ENCODE results near the gene PCBP3.
"Not testable (repeated sequence)": the region's sequence is repeated elsewhere in the genome, so short reads cannot be mapped to it uniquely, and the experiment has no call there.

Gene PCBP3

DNA sequence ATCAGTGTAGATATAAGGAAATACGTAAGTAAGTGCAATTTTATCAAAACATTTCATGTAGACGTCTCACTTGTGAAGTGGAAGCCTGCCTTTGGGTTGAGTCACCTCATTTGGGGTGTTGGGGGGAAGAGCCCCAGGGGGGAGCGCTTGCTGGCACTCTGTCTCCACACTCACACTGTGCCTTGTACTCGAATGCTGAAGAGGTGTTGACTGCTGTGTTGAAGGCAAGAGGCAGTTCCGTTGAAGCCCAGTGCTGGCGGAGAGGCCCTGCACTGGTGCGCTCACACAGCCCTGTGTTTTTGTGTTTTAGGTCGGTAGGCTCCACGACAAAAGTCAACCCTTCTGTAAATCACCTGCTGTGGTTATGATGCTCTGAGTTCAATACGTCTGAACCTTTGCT lies 206.1 kb downstream of the PCBP3 start:
- Histone ChIP-seq H3K27me3 (ENCODE audit: insufficient read depth, poor library complexity, severe bottlenecking) (peaks cover 7% of the 10 kb centered on the region), H3K4me3 (replicated peaks; ENCODE audit: insufficient read depth, low read length) (no peak overlapping the region), H3K27ac (replicated peaks) (no peak overlapping the region)
- TF ChIP-seq GABPA (IDR thresholded peaks at IDR 0.05; ENCODE audit: low read depth): no peak
- no peak for TF ChIP-seq REST (IDR thresholded peaks at IDR 0.05; ENCODE audit: insufficient replicate concordance, low read depth)
- TF ChIP-seq SPI1 (IDR thresholded peaks at IDR 0.05; ENCODE audit: borderline replicate concordance, low read depth): no peak
- TF ChIP-seq CTCF (IDR thresholded peaks at IDR 0.05; ENCODE audit: insufficient read depth, low read length): no peak
- no peak for TF ChIP-seq POLR2AphosphoS5 (IDR thresholded peaks at IDR 0.05; ENCODE audit: low read depth)
- DNase-seq (ENCODE audit: low read depth in 1 of 2, low spot score in 1 of 2): no peak

GRCh38 chr21:45850181-45850580 lies 206.7 kb downstream of the PCBP3 start:
- TF ChIP-seq CTCF (IDR thresholded peaks at IDR 0.05; ENCODE audit: insufficient read depth, low read length) (no peak), GABPA (IDR thresholded peaks at IDR 0.05; ENCODE audit: low read depth) (no peak), POLR2AphosphoS5 (IDR thresholded peaks at IDR 0.05; ENCODE audit: low read depth) (no peak), SPI1 (IDR thresholded peaks at IDR 0.05; ENCODE audit: borderline replicate concordance, low read depth) (no peak), REST (IDR thresholded peaks at IDR 0.05; ENCODE audit: insufficient replicate concordance, low read depth) (no peak)
- Histone ChIP-seq H3K27ac (replicated peaks) (no peak overlapping the region), H3K4me3 (replicated peaks; ENCODE audit: insufficient read depth, low read length) (no peak overlapping the region)

GRCh38 chr21:45852386-45852785 lies 208.9 kb downstream of the PCBP3 start:
- not testable (repeated sequence) for DNase-seq (ENCODE audit: low read depth in 1 of 2, low spot score in 1 of 2); H3K4me3 ChIP-seq (replicated peaks; ENCODE audit: insufficient read depth, low read length); H3K27me3 ChIP-seq (ENCODE audit: insufficient read depth, poor library complexity, severe bottlenecking); H3K27ac ChIP-seq (replicated peaks)

More at GRCh38 chr21:45850181-45850580, 206.7 kb downstream of the PCBP3 start:
- peaks cover 7% of the 10 kb centered on the region for H3K27me3 ChIP-seq (ENCODE audit: insufficient read depth, poor library complexity, severe bottlenecking)
- DNase-seq (ENCODE audit: low read depth in 1 of 2, low spot score in 1 of 2): no peak

- TF ChIP-seq CTCF (IDR thresholded peaks at IDR 0.05; ENCODE audit: insufficient read depth, low read length): no peak
- no peak for TF ChIP-seq REST (IDR thresholded peaks at IDR 0.05; ENCODE audit: insufficient replicate concordance, low read depth)
- TF ChIP-seq GABPA (IDR thresholded peaks at IDR 0.05; ENCODE audit: low read depth): no peak
- TF ChIP-seq SPI1 (IDR thresholded peaks at IDR 0.05; ENCODE audit: borderline replicate concordance, low read depth): no peak
- TF ChIP-seq POLR2AphosphoS5 (IDR thresholded peaks at IDR 0.05; ENCODE audit: low read depth): no peak
- no peak for DNase-seq (ENCODE audit: low read depth in 1 of 2, low spot score in 1 of 2)
- no peak overlapping the region for H3K27ac ChIP-seq (replicated peaks)
- H3K4me3 ChIP-seq (replicated peaks; ENCODE audit: insufficient read depth, low read length): no peak overlapping the region
- H3K27me3 ChIP-seq (ENCODE audit: insufficient read depth, poor library complexity, severe bottlenecking): peaks cover 3% of the 10 kb centered on the region
Observed at GRCh38 chr21:45852886-45853400, 209.4 kb downstream of the PCBP3 start.
